Activated CD4-positive, alpha-beta T cell treated with anti-CD3 and anti-CD28 coated beads, Interleukin-2, amount 10 ng/mL, durations not matched to agents 24 days and 14 days (primary cell): ENCODE measurements around the gene SLC9B2. TPM values are rescaled to one million over a fixed set of nuclear protein-coding genes. Genes with fewer than 3 reads are reported as not detected.

Experiments
- DNase-seq: peaks from one replicate; pipeline ENCODE4 v3.0.0; 2022
- H3K27ac Mint-ChIP-seq: one replicate; pipeline ENCODE4 v1.8.0; 2022; ENCODE audit warnings: mild to moderate bottlenecking, mixed read lengths
- H3K27me3 Mint-ChIP-seq: one replicate; pipeline ENCODE4 v1.8.0; 2022; ENCODE audit warnings: mixed read lengths
- H3K36me3 Mint-ChIP-seq: one replicate; pipeline ENCODE4 v1.8.0; 2022; ENCODE audit warnings: low read depth, mild to moderate bottlenecking, mixed read lengths
- H3K4me1 Mint-ChIP-seq: one replicate; pipeline ENCODE4 v1.8.0; 2021; ENCODE audit warnings: mixed read lengths
- H3K4me3 Mint-ChIP-seq: one replicate; pipeline ENCODE4 v1.8.0; 2022; ENCODE audit warnings: mild to moderate bottlenecking, moderate library complexity, mixed read lengths
- H3K9me3 Mint-ChIP-seq: one replicate; pipeline ENCODE4 v1.8.0; 2021; ENCODE audit warnings: mixed read lengths
- intact Hi-C: fragments of 100-400 bp; cut with micrococcal nuclease; formaldehyde crosslinking; loops from one replicate; pipeline ENCODE4 v1.15.1; 2023
- total RNA-seq: library from RNA; stranded (reverse); gene quantifications from 2 replicates; pipeline ENCODE4 v1.2.3, GENCODE V29; 2022

SLC9B2 gene
- total RNA-seq, 1 donor from 2014 or later: 37.6 TPM

DNA sequence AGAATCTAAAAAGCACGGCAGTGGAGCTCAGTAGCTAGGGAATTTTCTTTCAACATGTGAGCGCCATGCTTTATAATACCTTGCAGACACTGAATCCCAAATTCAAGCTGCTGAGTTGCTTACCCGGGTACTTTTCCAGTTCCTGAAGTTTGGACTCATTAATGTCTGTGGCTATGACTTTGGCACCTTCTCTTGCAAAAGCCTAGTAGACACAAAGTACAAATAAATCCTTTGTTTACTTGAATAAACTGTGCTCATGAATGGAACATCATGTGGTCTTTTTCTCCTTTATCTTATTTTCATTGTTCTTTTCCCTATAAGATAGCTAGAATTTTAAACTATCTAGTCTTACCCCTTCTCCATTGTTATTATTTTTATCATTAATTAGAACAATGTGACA, 18.5 kb upstream of the SLC9B2 start:
- intact Hi-C loops: loop anchor here (5.0 kb wide), 3 partner anchors 228 to 748 kb away; partner anchors contain the start of genes CISD2 and SLC39A8
- peaks cover 10% of the 10 kb centered on the region for H3K36me3 Mint-ChIP-seq
- no peak overlapping the region for H3K27ac Mint-ChIP-seq
- DNase-seq: peak; percentile 47
- no peak overlapping the region for H3K4me3 Mint-ChIP-seq
- H3K4me1 Mint-ChIP-seq: peaks cover 25% of the 10 kb centered on the region
- H3K27me3 Mint-ChIP-seq: no peaks in the 10 kb centered on the region
- no peaks in the 10 kb centered on the region for H3K9me3 Mint-ChIP-seq

DNA sequence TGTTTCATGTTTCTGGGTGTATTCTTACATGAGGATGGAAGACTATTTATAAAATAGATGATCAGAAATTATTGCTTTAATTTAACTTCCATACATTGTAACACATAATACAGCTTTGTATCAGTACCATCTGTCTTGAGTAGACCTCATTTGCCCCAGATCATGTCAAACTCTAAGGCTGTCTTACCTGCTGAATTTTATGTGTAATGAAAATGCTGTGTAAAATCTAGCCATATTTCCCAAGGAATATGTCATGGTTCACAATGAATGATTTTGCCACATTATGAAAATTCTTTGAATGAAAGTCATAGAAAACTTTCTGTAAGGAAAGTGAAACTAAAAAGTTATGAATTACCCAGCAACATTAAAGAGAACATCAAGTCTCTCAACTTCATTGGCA, 15.7 kb upstream of the SLC9B2 start:
- Mint-ChIP-seq H3K4me1 (peaks cover 20% of the 10 kb centered on the region), H3K27me3 (no peaks in the 10 kb centered on the region), H3K4me3 (peak overlapping the region; percentile 59), H3K27ac (peak overlapping the region; percentile 71), H3K36me3 (peaks cover 14% of the 10 kb centered on the region), H3K9me3 (no peaks in the 10 kb centered on the region)
- intact Hi-C loops: loop anchor here (1.0 to 5.0 kb wide), 2 partner anchors 15 to 645 kb away; no protein-coding TSS in a partner anchor
- DNase-seq: no peak

- H3K27me3 Mint-ChIP-seq: no peaks in the 10 kb centered on the region
- peaks cover 20% of the 10 kb centered on the region for H3K4me1 Mint-ChIP-seq
- peak; percentile 87 for DNase-seq
- no peaks in the 10 kb centered on the region for H3K9me3 Mint-ChIP-seq
- H3K36me3 Mint-ChIP-seq: peaks cover 14% of the 10 kb centered on the region
- peak overlapping the region; percentile 51 for H3K27ac Mint-ChIP-seq
- intact Hi-C loops: loop anchor here (1.0 to 5.0 kb wide), 6 partner anchors 14 to 644 kb away; partner anchors contain the start of genes SLC9B1 and UBE2D3
- peak overlapping the region; percentile 59 for H3K4me3 Mint-ChIP-seq
Observed at GRCh38 chr4:103091601-103092223, 15.2 kb upstream of the SLC9B2 start.

DNA sequence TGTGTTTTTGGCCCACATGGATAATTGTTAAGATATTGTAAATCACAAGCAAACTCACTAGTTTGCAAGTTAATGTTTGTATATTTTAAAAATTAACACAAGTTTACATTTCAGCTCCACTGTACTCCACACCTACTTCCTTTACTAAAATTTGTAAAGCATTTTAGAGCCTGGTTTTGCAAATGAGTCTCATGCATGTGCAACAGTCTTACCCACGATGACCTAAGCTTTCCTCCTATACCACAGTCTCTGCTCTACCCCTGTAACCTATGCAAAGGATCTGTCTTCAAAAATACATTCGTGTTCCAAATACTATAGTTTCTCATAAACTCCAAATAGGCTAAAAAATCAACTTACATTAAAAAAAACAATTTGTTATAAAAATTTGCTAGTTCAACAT, 12.9 kb upstream of the SLC9B2 start:
- no peak overlapping the region for H3K4me3 Mint-ChIP-seq
- intact Hi-C loops: no loop called here
- no peak for DNase-seq
- peaks cover 22% of the 10 kb centered on the region for H3K36me3 Mint-ChIP-seq
- no peak overlapping the region for H3K27ac Mint-ChIP-seq
- H3K9me3 Mint-ChIP-seq: no peaks in the 10 kb centered on the region
- H3K4me1 Mint-ChIP-seq: peaks cover 20% of the 10 kb centered on the region
- H3K27me3 Mint-ChIP-seq: no peaks in the 10 kb centered on the region

- Mint-ChIP-seq H3K9me3 (no peaks in the 10 kb centered on the region), H3K4me1 (peaks cover 4% of the 10 kb centered on the region), H3K27me3 (no peaks in the 10 kb centered on the region), H3K4me3 (no peak overlapping the region), H3K27ac (no peak overlapping the region), H3K36me3 (peaks cover 18% of the 10 kb centered on the region)
- no peak for DNase-seq
- intact Hi-C loops: no loop called here
Observed at GRCh38 chr4:103086551-103086950, 10.0 kb upstream of the SLC9B2 start.

GRCh38 chr4:103085555-103086196, 9.1 kb upstream of the SLC9B2 start:
- DNase-seq: no peak
- Mint-ChIP-seq H3K4me1 (peaks cover 5% of the 10 kb centered on the region), H3K27ac (no peak overlapping the region), H3K36me3 (peaks cover 21% of the 10 kb centered on the region), H3K4me3 (no peak overlapping the region), H3K9me3 (no peaks in the 10 kb centered on the region), H3K27me3 (no peaks in the 10 kb centered on the region)
- intact Hi-C loops: no loop called here

DNA sequence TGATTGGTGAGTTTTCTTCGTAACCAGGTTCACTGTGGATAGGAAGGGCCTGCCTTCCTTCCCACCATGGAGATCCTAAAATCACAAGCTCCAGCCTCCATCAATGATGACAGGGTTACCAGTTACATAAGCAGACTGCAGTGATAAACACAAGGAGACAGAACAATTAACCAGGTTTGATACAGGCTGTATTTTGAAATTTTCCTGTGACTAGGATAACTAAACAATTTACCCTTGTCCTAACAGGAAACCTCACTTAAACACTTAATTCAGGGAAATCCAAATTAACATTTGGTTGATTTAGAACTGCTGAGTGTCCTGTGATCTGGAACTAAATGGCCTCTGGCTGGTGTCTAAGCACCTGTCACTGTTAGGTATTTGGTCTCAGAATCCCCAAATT, 3.1 kb upstream of the SLC9B2 start:
- no peak overlapping the region for H3K4me3 Mint-ChIP-seq
- no peak overlapping the region for H3K27ac Mint-ChIP-seq
- DNase-seq: no peak
- H3K27me3 Mint-ChIP-seq: no peaks in the 10 kb centered on the region
- intact Hi-C loops: no loop called here
- H3K36me3 Mint-ChIP-seq: peaks cover 17% of the 10 kb centered on the region
- peaks cover 23% of the 10 kb centered on the region for H3K4me1 Mint-ChIP-seq
- H3K9me3 Mint-ChIP-seq: no peaks in the 10 kb centered on the region

DNA sequence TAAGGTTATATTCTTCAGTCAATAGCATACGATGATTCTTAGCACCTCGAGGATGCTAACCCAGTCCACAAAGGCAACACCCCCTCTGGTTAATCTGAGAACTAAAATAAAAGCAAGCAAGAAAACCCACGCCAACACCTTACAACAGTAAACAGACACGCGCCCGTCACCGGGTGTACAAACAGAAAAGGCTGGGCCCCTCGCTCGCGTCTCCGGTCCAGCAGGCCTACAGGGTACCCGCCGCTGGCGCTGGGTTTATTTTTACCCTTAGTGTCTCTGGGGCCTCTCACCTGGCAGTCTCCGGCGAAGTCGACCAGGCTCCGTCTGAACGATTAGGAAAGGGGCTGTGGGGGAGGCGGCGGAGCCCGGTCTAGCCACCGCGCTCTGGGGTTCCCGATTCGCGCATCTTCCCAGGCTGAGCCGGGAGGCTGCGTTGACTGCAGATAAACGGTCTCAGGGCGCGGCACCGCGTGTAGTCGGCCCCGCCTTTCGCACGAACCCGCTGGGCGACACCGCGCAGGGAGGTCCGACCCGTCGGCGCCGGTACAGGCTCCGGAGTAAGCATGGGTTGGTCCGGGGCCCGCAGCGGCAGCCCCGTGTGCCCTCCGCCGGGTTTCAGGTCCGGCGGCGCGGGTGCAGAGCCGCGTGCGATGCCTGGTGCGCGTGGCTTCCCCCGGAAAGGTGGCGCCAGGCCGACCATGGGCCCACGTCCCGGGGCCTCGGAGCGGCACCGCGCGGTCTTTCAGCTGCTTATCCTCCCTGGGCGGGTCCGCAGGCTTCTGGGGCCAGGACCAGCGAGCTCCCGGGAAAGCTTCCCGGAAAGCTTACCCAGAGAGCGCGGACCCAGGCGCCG, 441 bp downstream of the SLC9B2 start:
- intact Hi-C loops: loop anchor here (1.0 to 2.0 kb wide), 5 partner anchors 23 to 731 kb away; partner anchors contain the start of genes BDH2, SLC39A8 and SLC9B1
- Mint-ChIP-seq H3K9me3 (no peaks in the 10 kb centered on the region), H3K36me3 (peaks cover 32% of the 10 kb centered on the region), H3K4me3 (peak overlapping the region; percentile 88), H3K27ac (peak overlapping the region; percentile 96), H3K27me3 (no peaks in the 10 kb centered on the region), H3K4me1 (peaks cover 37% of the 10 kb centered on the region)
- peak; percentile 90 for DNase-seq

GRCh38 chr4:103075435-103075893, 1.1 kb downstream of the SLC9B2 start:
- peak overlapping the region; percentile 88 for H3K4me3 Mint-ChIP-seq
- peaks cover 40% of the 10 kb centered on the region for H3K4me1 Mint-ChIP-seq
- no peaks in the 10 kb centered on the region for H3K9me3 Mint-ChIP-seq
- intact Hi-C loops: no loop called here
- no peaks in the 10 kb centered on the region for H3K27me3 Mint-ChIP-seq
- peak overlapping the region; percentile 96 for H3K27ac Mint-ChIP-seq
- no peak for DNase-seq
- H3K36me3 Mint-ChIP-seq: peaks cover 32% of the 10 kb centered on the region

GRCh38 chr4:103074744-103075434, 1.7 kb downstream of the SLC9B2 start:
- intact Hi-C loops: no loop called here

GRCh38 chr4:103073792-103074438, 2.6 kb downstream of the SLC9B2 start:
- Mint-ChIP-seq H3K9me3 (no peaks in the 10 kb centered on the region), H3K4me3 (peak overlapping the region; percentile 88), H3K27me3 (no peaks in the 10 kb centered on the region), H3K27ac (no peak overlapping the region), H3K4me1 (peaks cover 43% of the 10 kb centered on the region), H3K36me3 (peaks cover 28% of the 10 kb centered on the region)
- no peak for DNase-seq
- intact Hi-C loops: no loop called here

More at GRCh38 chr4:103074744-103075434, 1.7 kb downstream of the SLC9B2 start:
- peaks cover 32% of the 10 kb centered on the region for H3K36me3 Mint-ChIP-seq
- DNase-seq: no peak
- H3K4me1 Mint-ChIP-seq: peaks cover 40% of the 10 kb centered on the region
- H3K9me3 Mint-ChIP-seq: no peaks in the 10 kb centered on the region
- H3K27ac Mint-ChIP-seq: peak overlapping the region; percentile 96
- no peaks in the 10 kb centered on the region for H3K27me3 Mint-ChIP-seq
- H3K4me3 Mint-ChIP-seq: peak overlapping the region; percentile 88

DNA sequence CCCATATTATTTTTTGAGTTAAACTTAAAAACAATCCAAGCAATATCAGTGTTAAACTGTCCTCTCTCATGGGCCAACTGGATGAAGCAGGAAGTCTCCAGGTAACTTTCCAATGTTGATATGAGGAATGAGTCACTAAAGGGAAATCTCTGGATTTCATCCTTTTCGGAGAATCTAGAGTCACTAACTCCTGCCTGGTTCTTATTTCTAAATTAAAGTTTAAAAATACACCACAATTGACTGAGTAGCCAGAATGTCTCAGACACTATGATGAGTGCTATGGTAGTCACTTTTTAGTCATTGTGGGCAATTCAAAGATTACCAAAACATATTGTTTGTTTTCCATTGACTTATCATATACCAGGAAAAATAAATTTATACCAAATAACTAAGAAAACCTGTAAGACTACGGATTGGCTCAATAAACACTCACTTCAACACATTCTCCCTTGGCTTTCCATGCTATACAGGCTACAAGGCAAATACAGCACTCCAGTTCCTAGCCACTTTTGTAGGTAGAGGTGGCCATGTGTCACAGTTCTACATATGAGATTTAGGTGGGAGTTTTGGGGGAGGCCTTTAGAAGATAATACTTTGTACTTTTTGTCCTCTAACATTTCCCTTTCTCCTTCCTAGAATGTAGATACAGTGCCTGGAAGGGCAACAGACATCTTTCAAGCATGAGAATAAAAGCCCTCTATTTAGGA, 8.6 kb downstream of the SLC9B2 start:
- no peak overlapping the region for H3K27ac Mint-ChIP-seq
- no peaks in the 10 kb centered on the region for H3K9me3 Mint-ChIP-seq
- DNase-seq: no peak
- intact Hi-C loops: no loop called here
- H3K36me3 Mint-ChIP-seq: peaks cover 50% of the 10 kb centered on the region
- no peak overlapping the region for H3K4me3 Mint-ChIP-seq
- peaks cover 26% of the 10 kb centered on the region for H3K4me1 Mint-ChIP-seq
- H3K27me3 Mint-ChIP-seq: no peaks in the 10 kb centered on the region
